ENCODE results near the gene SEC16A. TPM values are rescaled to one million over a fixed set of nuclear protein-coding genes. Genes with fewer than 3 reads are reported as not detected.
A peak's percentile ranks its signal among the peaks of the same experiment; 100 is the strongest.

SEC16A gene
- total and polyA plus RNA-seq, 4 donors: 21.7 to 96.1 (median 66.0) TPM

DNA sequence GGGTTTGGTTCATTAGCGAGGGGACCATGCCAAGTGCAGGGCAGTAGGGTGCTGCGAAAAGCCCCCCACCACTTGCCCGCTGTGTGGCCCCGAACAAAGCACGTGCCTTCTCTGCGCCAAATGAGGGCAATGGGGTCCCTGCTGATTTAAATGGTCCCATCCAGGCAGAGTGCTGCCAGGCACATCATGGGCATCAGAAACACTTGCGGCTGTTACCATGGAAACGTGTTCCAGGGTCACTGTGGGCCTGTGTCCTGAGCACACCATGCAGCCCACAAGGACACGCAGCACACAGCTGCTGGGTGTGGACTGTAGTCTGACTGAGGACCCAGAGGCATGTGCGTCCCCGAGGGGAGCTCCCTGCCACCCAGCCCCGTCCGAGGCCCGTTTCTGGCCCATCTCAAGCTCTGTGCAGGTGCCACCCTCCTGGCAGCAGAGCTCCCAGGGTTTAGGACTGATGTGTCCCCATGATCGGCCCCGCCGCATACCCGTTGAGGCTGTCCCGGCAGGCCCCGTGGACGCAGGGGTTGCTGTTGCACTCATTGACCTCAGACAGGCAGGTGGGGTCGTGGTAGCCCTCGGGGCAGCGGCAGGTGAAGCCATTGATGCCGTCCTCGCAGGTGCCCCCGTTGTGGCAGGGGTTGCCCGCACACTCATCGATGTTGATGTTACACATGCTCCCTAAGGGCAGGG, 31.3 kb upstream of the SEC16A start:
- DNase-seq (ENCODE audit: low spot score): no peak
- 93% methylated on average over 29 of the region's 29 CpGs for WGBS
- Histone ChIP-seq H3K27me3 (ENCODE audit: control insufficient read depth in 4 of 4, insufficient read depth in 4 of 4, low read length in 3 of 4) (no peaks in the 10 kb centered on the region), H3K4me1 (ENCODE audit: control insufficient read depth in 4 of 4, insufficient read depth in 4 of 4, low read length in 3 of 4) (peaks cover 6 to 39% (median 20%) of the 10 kb centered on the region in 4 donors), H3K27ac (ENCODE audit: low read depth in 1 of 2, low read length in 2 of 2) (peak overlapping the region in 1 of 2 donors; percentile 28), H3K36me3 (ENCODE audit: control insufficient read depth in 4 of 4, insufficient read depth in 3 of 4, low read depth in 1 of 4, low read length in 3 of 4) (peaks cover 3 to 61% (median 24%) of the 10 kb centered on the region in 4 donors), H3K9ac (ENCODE audit: low read depth in 1 of 2, low read length in 2 of 2) (no peak overlapping the region), H3K4me3 (ENCODE audit: low read depth in 1 of 3, low read length in 3 of 3) (no peak overlapping the region), H3K9me3 (ENCODE audit: control insufficient read depth in 4 of 4, low read length in 3 of 4) (no peaks in the 10 kb centered on the region)
- TF ChIP-seq, protein P1, sequence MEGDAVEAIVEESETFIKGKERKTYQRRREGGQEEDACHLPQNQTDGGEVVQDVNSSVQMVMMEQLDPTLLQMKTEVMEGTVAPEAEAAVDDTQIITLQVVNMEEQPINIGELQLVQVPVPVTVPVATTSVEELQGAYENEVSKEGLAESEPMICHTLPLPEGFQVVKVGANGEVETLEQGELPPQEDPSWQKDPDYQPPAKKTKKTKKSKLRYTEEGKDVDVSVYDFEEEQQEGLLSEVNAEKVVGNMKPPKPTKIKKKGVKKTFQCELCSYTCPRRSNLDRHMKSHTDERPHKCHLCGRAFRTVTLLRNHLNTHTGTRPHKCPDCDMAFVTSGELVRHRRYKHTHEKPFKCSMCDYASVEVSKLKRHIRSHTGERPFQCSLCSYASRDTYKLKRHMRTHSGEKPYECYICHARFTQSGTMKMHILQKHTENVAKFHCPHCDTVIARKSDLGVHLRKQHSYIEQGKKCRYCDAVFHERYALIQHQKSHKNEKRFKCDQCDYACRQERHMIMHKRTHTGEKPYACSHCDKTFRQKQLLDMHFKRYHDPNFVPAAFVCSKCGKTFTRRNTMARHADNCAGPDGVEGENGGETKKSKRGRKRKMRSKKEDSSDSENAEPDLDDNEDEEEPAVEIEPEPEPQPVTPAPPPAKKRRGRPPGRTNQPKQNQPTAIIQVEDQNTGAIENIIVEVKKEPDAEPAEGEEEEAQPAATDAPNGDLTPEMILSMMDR (IDR thresholded peaks at IDR 0.05; ENCODE audit: low read depth, low read length, missing input control): no peak
- TF ChIP-seq TAF1 (conservative IDR thresholded peaks at IDR 0.05) (no peak), GABPA (IDR thresholded peaks at IDR 0.05 in 1 of 2, conservative IDR thresholded peaks at IDR 0.05 in 1 of 2) (no peak), RXRA (IDR thresholded peaks at IDR 0.05) (no peak), RAD21 (IDR thresholded peaks at IDR 0.05) (no peak), HNF4A (conservative IDR thresholded peaks at IDR 0.05) (no peak), YY1 (IDR thresholded peaks at IDR 0.05) (no peak), JUND (IDR thresholded peaks at IDR 0.05) (no peak), EGR1 (IDR thresholded peaks at IDR 0.05; ENCODE audit: low read depth in 2 of 2) (no peak), NR2F2 (IDR thresholded peaks at IDR 0.05) (no peak)
- TF ChIP-seq, protein P2, sequence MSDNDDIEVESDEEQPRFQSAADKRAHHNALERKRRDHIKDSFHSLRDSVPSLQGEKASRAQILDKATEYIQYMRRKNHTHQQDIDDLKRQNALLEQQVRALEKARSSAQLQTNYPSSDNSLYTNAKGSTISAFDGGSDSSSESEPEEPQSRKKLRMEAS (IDR thresholded peaks at IDR 0.05): no peak
- TF ChIP-seq, protein P3, sequence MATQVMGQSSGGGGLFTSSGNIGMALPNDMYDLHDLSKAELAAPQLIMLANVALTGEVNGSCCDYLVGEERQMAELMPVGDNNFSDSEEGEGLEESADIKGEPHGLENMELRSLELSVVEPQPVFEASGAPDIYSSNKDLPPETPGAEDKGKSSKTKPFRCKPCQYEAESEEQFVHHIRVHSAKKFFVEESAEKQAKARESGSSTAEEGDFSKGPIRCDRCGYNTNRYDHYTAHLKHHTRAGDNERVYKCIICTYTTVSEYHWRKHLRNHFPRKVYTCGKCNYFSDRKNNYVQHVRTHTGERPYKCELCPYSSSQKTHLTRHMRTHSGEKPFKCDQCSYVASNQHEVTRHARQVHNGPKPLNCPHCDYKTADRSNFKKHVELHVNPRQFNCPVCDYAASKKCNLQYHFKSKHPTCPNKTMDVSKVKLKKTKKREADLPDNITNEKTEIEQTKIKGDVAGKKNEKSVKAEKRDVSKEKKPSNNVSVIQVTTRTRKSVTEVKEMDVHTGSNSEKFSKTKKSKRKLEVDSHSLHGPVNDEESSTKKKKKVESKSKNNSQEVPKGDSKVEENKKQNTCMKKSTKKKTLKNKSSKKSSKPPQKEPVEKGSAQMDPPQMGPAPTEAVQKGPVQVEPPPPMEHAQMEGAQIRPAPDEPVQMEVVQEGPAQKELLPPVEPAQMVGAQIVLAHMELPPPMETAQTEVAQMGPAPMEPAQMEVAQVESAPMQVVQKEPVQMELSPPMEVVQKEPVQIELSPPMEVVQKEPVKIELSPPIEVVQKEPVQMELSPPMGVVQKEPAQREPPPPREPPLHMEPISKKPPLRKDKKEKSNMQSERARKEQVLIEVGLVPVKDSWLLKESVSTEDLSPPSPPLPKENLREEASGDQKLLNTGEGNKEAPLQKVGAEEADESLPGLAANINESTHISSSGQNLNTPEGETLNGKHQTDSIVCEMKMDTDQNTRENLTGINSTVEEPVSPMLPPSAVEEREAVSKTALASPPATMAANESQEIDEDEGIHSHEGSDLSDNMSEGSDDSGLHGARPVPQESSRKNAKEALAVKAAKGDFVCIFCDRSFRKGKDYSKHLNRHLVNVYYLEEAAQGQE (IDR thresholded peaks at IDR 0.05): no peak
- TF ChIP-seq, protein P4, sequence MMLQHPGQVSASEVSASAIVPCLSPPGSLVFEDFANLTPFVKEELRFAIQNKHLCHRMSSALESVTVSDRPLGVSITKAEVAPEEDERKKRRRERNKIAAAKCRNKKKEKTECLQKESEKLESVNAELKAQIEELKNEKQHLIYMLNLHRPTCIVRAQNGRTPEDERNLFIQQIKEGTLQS (IDR thresholded peaks at IDR 0.05): no peak

DNA sequence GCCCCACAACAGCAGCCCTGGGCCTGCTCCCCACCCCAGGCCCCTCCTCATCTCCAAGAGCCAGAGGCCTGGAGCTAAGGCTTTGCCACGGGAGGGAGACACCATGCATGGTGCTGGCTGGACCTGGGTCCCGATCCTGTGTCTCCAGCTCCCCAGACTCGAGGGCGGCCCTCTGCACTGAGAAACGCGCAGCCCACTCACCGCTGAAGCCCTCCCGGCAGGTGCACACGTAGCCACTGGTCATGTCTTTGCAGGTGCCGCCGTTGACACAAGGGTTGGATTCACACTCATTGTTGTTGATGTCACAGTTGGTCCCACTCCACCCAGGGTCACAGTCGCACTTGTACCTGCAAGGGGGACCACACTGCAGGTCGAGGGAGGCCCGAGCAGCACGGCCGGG, 30.4 kb upstream of the SEC16A start:
- no peak overlapping the region for H3K9ac ChIP-seq (ENCODE audit: low read depth in 1 of 2, low read length in 2 of 2)
- WGBS: 96% methylated on average over 16 of the region's 16 CpGs
- H3K27me3 ChIP-seq (ENCODE audit: control insufficient read depth in 4 of 4, insufficient read depth in 4 of 4, low read length in 3 of 4): no peaks in the 10 kb centered on the region
- peak overlapping the region in 1 of 2 donors; percentile 73 for H3K27ac ChIP-seq (ENCODE audit: low read depth in 1 of 2, low read length in 2 of 2)
- peaks cover 3 to 29% (median 11%) of the 10 kb centered on the region in 4 donors for H3K4me1 ChIP-seq (ENCODE audit: control insufficient read depth in 4 of 4, insufficient read depth in 4 of 4, low read length in 3 of 4)
- H3K36me3 ChIP-seq (ENCODE audit: control insufficient read depth in 4 of 4, insufficient read depth in 3 of 4, low read depth in 1 of 4, low read length in 3 of 4): peaks cover 3 to 64% (median 25%) of the 10 kb centered on the region in 4 donors
- no peak overlapping the region for H3K4me3 ChIP-seq (ENCODE audit: low read depth in 1 of 3, low read length in 3 of 3)
- TF ChIP-seq, protein P3 (IDR thresholded peaks at IDR 0.05): no peak
- no peak for TF ChIP-seq FOXA1 (IDR thresholded peaks at IDR 0.05)
- TF ChIP-seq EGR1 (IDR thresholded peaks at IDR 0.05; ENCODE audit: low read depth in 2 of 2): no peak
- no peak for TF ChIP-seq TAF1 (conservative IDR thresholded peaks at IDR 0.05)
- TF ChIP-seq NR2F2 (IDR thresholded peaks at IDR 0.05): no peak
- no peak for TF ChIP-seq RXRA (IDR thresholded peaks at IDR 0.05)
- no peak for TF ChIP-seq SP1 (IDR thresholded peaks at IDR 0.05)
- TF ChIP-seq RAD21 (IDR thresholded peaks at IDR 0.05): no peak
- TF ChIP-seq GABPA (IDR thresholded peaks at IDR 0.05 in 1 of 2, conservative IDR thresholded peaks at IDR 0.05 in 1 of 2): no peak
- H3K9me3 ChIP-seq (ENCODE audit: control insufficient read depth in 4 of 4, low read length in 3 of 4): no peaks in the 10 kb centered on the region
- no peak for DNase-seq (ENCODE audit: low spot score)

Measured in liver (tissue), 9 donors.